ENCODE measurements around the gene IVD.
"Not testable (repeated sequence)": the region's sequence is repeated elsewhere in the genome, so short reads cannot be mapped to it uniquely, and the experiment has no call there.

DNA sequence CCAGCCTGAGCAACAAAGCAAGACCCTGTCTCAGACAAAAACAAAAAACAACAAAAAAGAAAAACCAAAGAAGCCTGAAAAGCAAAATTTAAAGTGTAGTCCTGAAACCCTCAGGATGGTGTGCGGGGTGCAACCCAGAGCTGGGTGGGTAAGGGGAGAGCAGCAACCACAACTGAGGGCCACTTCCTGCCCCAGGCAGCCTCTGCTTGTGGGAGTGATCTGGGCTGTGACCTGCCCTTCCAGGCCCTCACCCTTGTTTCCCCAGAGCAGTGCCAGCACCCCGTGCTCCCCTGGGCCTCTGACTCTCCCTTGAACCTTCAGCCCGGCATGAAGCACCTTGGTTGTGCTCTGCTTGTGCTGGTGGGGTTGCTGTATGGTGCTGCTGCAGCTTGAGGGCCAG is 48.3 kb downstream of the IVD start:
- TF ChIP-seq POLR2A (IDR thresholded peaks at IDR 0.05): not testable (repeated sequence)
- TF ChIP-seq, protein P1, sequence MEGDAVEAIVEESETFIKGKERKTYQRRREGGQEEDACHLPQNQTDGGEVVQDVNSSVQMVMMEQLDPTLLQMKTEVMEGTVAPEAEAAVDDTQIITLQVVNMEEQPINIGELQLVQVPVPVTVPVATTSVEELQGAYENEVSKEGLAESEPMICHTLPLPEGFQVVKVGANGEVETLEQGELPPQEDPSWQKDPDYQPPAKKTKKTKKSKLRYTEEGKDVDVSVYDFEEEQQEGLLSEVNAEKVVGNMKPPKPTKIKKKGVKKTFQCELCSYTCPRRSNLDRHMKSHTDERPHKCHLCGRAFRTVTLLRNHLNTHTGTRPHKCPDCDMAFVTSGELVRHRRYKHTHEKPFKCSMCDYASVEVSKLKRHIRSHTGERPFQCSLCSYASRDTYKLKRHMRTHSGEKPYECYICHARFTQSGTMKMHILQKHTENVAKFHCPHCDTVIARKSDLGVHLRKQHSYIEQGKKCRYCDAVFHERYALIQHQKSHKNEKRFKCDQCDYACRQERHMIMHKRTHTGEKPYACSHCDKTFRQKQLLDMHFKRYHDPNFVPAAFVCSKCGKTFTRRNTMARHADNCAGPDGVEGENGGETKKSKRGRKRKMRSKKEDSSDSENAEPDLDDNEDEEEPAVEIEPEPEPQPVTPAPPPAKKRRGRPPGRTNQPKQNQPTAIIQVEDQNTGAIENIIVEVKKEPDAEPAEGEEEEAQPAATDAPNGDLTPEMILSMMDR (IDR thresholded peaks at IDR 0.05 in 4 of 5, conservative IDR thresholded peaks at IDR 0.05 in 1 of 5): not testable (repeated sequence)
